ENCODE data around the gene CASP14.
"Not testable (repeated sequence)": the region's sequence is repeated elsewhere in the genome, so short reads cannot be mapped to it uniquely, and the experiment has no call there.

Gene CASP14

GRCh38 chr19:15072930-15073647 is 23.8 kb downstream of the CASP14 start:
- DNase-seq, result no peak

- DNase-seq, result no peak
Observed at GRCh38 chr19:15074371-15074770, 25.1 kb downstream of the CASP14 start.

- DNase-seq, result no peak
Observed at GRCh38 chr19:15075806-15076205, 26.5 kb downstream of the CASP14 start.

GRCh38 chr19:15080002-15080401 is 30.7 kb downstream of the CASP14 start:
- not testable (repeated sequence) for DNase-seq

DNA sequence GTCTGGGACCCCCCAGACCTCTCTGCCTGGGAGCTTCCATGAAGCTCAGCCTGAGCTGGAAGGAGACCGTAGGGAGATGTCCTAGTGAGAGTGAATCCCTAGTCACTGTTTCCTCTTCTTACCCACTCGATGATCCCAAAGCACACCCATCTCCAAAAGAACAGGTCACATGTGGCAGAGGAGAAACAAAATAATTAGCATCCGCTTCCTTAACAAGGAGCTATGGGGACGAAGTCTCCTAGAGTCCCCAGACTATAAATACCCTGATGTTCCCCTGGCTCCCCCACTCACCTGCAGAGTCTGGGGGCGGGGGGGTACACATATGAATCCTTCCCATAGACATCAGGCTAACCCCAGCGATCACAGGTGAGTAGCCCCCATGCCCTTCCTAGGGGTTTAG is 32.6 kb downstream of the CASP14 start, which contains the start of gene OR1I1:
OR1I1 (plus strand) TSS at position 301 of the 400 bp plus-strand sequence. CDS start 4,855 bp downstream, outside the sequence.
- no peak for DNase-seq

- DNase-seq, result no peak
Observed at GRCh38 chr19:15087182-15087581, 37.9 kb downstream of the CASP14 start.

DNA sequence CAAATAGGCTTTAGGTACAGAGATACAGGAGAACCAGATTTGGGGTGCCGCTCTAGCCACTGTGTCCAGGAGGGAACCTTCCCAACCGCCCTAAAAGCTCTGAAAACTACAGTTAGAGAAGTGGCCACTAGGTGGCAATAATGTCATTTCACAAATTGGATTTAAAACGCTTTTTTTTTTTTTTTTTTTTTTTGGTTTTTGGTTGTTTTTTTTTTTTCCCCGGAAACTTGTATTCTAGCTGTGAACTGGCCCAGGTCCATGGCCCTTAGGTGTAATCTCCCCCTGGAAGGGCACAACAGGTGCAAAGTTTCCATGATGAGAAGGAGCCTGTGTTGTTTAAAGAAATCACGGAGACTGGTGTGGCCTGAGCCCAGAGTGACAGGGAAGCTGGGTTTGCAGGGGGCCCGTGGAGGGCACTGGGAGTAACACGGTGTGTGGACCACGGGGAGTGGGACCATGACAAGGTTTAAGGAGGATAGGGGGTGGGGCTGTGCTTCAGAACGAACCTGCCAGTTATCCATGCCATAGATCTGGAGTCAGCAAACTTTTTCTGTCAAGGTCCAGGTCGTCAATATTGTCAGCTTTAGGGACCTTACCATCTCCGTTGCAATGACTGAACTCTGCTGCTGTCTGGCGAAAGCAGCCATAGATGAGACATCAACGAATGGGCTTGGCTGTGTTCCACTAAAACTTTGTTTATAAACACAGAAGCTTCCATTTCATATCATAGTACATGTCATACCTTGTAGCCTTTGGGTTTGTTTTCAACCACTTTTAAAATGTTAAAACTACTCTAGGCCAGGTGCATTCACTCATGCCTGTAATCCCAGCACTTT is 42.9 kb downstream of the CASP14 start:
- DNase-seq, result peak; percentile 42

- DNase-seq, result no peak
Observed at GRCh38 chr19:15093001-15093400, 43.7 kb downstream of the CASP14 start.

DNA sequence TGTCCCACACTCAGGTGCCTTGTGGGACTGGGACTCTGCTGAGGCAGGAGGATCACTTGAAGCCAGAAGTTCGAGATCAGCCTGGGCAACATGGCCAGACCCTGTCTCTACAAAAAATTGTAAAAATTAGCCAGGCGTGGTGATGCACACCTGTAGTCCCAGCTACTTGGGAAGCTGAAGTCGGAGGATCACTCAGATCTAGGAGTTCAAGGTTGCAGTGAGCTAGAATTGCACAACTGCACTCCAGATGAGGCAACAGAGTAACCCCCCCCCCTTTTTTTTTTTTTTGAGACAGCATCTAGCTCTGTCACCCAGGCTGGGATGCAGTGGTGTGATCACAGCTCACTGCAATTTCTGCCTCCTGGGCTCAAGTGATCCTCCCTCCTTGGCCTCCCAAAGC is 46.9 kb downstream of the CASP14 start:
- no peak for DNase-seq

DNA sequence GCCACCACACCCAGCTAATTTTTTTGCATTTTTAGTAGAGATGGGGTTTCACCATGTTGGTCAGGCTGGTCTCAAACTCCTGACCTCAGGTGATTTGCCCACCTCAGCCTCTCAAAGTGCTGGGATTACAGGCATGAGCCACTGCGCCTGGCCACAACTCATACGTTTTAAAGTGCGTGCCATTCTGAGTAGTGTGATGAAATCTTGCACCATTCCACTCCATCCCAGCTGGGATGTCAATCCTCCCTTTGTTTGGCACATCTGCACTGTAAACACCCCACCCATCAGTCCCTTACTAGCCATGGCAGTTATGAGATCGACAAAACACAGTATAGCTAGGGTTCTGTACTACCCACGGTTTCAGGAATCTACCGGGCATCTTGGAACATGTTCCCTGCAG is 48.7 kb downstream of the CASP14 start:
- not testable (repeated sequence) for DNase-seq

- DNase-seq, result no peak
Observed at GRCh38 chr19:15098460-15098859, 49.2 kb downstream of the CASP14 start.

GRCh38 chr19:15099017-15099582 is 49.8 kb downstream of the CASP14 start:
- DNase-seq, result no peak

DNA sequence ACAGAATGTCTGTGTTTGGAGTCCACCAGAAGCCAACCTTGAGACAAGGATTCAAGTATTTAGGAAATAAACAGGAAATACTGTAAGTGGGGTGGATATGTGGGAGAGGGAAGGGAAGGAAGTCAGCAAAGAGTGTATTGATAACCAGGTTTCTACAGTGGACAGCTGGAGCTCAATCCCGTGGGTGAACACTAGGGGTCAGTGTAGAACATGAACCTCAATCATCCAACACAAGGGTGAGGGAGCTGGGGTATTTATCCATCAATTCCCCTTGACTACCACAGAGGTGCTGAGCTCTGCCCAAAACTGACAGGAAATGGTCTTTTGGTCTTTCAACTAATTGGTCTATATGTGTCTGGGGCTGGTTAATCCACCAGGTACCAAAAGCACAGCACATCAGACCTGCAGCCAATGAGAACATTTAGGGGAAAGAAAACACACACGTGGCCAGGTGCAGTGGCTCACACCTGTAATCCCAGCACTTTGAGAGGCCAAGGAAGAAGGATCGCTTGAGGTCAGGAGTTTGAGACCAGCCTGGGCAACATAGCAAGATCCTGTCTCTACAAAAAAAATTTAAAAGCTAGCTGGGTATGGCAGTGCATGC is 52.3 kb downstream of the CASP14 start:
- DNase-seq, result no peak

GRCh38 chr19:15104003-15104402 is 54.7 kb downstream of the CASP14 start:
- DNase-seq, result no peak

DNA sequence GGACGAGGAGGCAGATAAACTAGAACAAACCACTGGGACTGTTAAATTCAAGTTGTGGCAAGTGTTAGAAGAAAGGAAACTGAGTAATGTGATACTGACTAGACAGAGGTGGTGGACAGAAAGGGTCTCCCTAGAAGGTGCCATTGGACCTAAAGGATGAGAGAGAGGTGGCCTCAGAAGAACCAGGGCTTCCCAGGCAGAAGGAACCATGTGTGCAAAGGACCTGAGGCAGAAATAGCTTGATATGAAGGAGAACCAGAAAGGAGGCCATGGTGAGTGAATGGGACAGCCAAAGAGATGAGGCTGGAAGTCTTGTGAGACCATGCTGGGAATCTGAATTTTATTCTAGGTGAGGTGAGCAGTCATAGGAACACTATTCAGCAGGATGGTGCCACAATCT is 55.1 kb downstream of the CASP14 start:
- no peak for DNase-seq

DNA sequence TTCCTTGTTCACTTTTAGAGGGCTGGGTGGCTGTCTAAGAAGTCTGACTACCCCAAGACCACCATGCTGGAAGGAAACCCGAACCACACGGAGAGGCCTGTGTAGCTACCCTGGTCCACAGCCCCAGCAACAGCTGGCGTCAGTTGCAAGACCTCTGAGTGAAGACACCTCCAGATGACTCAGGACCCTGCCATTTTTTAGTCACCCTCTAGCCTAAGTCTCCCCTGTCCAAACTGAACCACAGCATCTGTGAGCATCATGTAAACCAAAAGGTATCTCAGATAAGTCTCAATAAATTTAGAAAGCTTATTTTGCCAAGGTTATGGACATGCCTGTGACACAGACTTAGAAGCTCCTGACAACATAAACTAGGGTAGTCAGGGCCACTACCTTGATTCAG is 55.8 kb downstream of the CASP14 start:
- no peak for DNase-seq

GRCh38 chr19:15107061-15108010 is 58.1 kb downstream of the CASP14 start, which contains the start of gene SYDE1:
TSS of gene SYDE1 (plus strand) at chr19:15107401. CDS start at chr19:15107434, 33 bp downstream.
- no peak for DNase-seq

Data from NCI-H1417 treated with DMSO at 0.1 percent for 48 hours (cell line).